Adrenal gland (tissue), 5 donors: ENCODE measurements around the gene TCERG1.
"Not testable (repeated sequence)": the region's sequence is repeated elsewhere in the genome, so short reads cannot be mapped to it uniquely, and the experiment has no call there.

Source experiments
- CTCF ChIP-seq, 6 experiments: fragments of 450-650 bp in 4 of 6; fragments of 200-600 bp in 2 of 6; sonication (generic) in 1 of 6; IDR thresholded peaks; 1 replicate in 5 of 6; 2 replicates in 1 of 6; pipeline versions ENCODE4 v1.5.1 to v1.8.0; 2016 to 2021; ENCODE audit warnings: antibody characterized with exemption in 6 of 6, mild to moderate bottlenecking in 2 of 6, moderate library complexity in 1 of 6
- POLR2A ChIP-seq, 2 donors: fragments of 450-650 bp; IDR thresholded peaks; one replicate each; pipeline ENCODE4 v1.6.1; 2017; ENCODE audit warnings: antibody characterized with exemption in 2 of 2, mild to moderate bottlenecking in 2 of 2, moderate library complexity in 1 of 2
- donor health status: DM: no; HTN: no; CAD: no.

- TF ChIP-seq CTCF, POLR2A (IDR thresholded peaks at IDR 0.05): not testable (repeated sequence)
Measured at GRCh38 chr5:146556884-146557283, 109.8 kb downstream of the TCERG1 start.
